Endothelial cell (in vitro differentiated cells): Measurements from ENCODE around the gene IBA57. TPM values are rescaled to one million over a fixed set of nuclear protein-coding genes. Genes with fewer than 3 reads are reported as not detected.
A peak's percentile ranks its signal among the peaks of the same experiment; 100 is the strongest.

ENCODE experiments used
- DNase-seq: peaks from one replicate; pipeline ENCODE4 v3.0.0; 2021; ENCODE audit warnings: low spot score
- H3K27ac Mint-ChIP-seq: one replicate; pipeline ENCODE4 v1.8.0; 2021; ENCODE audit warnings: mixed read lengths, inconsistent platforms; ENCODE audit not compliant: unreplicated experiment
- H3K27me3 Mint-ChIP-seq: one replicate; pipeline ENCODE4 v1.8.0; 2021; ENCODE audit warnings: mild to moderate bottlenecking, moderate library complexity, mixed read lengths, inconsistent platforms; ENCODE audit not compliant: unreplicated experiment
- H3K36me3 Mint-ChIP-seq: one replicate; pipeline ENCODE4 v1.8.0; 2021; ENCODE audit warnings: mild to moderate bottlenecking, low read depth, mixed read lengths, inconsistent platforms; ENCODE audit not compliant: unreplicated experiment
- H3K4me1 Mint-ChIP-seq: one replicate; pipeline ENCODE4 v1.8.0; 2021; ENCODE audit warnings: mild to moderate bottlenecking, mixed read lengths, inconsistent platforms; ENCODE audit not compliant: unreplicated experiment
- H3K4me3 Mint-ChIP-seq: one replicate; pipeline ENCODE4 v1.8.0; 2021; ENCODE audit warnings: mild to moderate bottlenecking, mixed read lengths, inconsistent platforms; ENCODE audit not compliant: unreplicated experiment
- H3K9me3 Mint-ChIP-seq: one replicate; pipeline ENCODE4 v1.8.0; 2021; ENCODE audit warnings: mixed read lengths, inconsistent platforms; ENCODE audit not compliant: unreplicated experiment
- CTCF ChIP-seq: fragments of 200-600 bp; sonication (generic); IDR thresholded peaks from one replicate; pipeline ENCODE4 v1.5.0; 2021; ENCODE audit warnings: antibody characterized with exemption; ENCODE audit not compliant: unreplicated experiment
- total RNA-seq: library from RNA; stranded (reverse); fragmentation: NEBNext Ultra II Directional; extraction: Animal tissue kit (Norgen Biotek cat#: 25700); gene quantifications from one replicate; pipeline ENCODE4 v1.2.1, GENCODE V29; 2021; ENCODE audit not compliant: unreplicated experiment

IBA57 gene
- total RNA-seq, 1 donor from 2014 or later: 11.5 TPM

GRCh38 chr1:228136901-228137300, 28.7 kb upstream of the IBA57 start:
- no peak for TF ChIP-seq CTCF
- no peak for DNase-seq
- H3K9me3 Mint-ChIP-seq: no peaks in the 10 kb centered on the region
- H3K27ac Mint-ChIP-seq: no peak overlapping the region
- H3K27me3 Mint-ChIP-seq: peaks cover 6% of the 10 kb centered on the region
- H3K36me3 Mint-ChIP-seq: no peaks in the 10 kb centered on the region
- H3K4me3 Mint-ChIP-seq: no peak overlapping the region
- peaks cover 9% of the 10 kb centered on the region for H3K4me1 Mint-ChIP-seq

- peak overlapping the region; percentile 94 for H3K4me3 Mint-ChIP-seq
- peaks cover 8% of the 10 kb centered on the region for H3K36me3 Mint-ChIP-seq
- no peaks in the 10 kb centered on the region for H3K9me3 Mint-ChIP-seq
- H3K4me1 Mint-ChIP-seq: peaks cover 25% of the 10 kb centered on the region
- peaks cover 11% of the 10 kb centered on the region for H3K27me3 Mint-ChIP-seq
- TF ChIP-seq CTCF: no peak
- no peak for DNase-seq
- H3K27ac Mint-ChIP-seq: peak overlapping the region; percentile 94
Observed at GRCh38 chr1:228139406-228139930, 26.1 kb upstream of the IBA57 start.

- no peak for TF ChIP-seq CTCF
- H3K4me3 Mint-ChIP-seq: peak within 1 kb of the TSS; percentile 94
- peaks cover 25% of the 10 kb centered on the region for H3K4me1 Mint-ChIP-seq
- DNase-seq: peak; percentile 99
- peak within 1 kb of the TSS; percentile 94 for H3K27ac Mint-ChIP-seq
- peaks cover 11% of the 10 kb centered on the region for H3K27me3 Mint-ChIP-seq
- H3K9me3 Mint-ChIP-seq: no peaks in the 10 kb centered on the region
- peaks cover 8% of the 10 kb centered on the region for H3K36me3 Mint-ChIP-seq
Observed at GRCh38 chr1:228139931-228140723, 25.5 kb upstream of the IBA57 start, which contains the start of gene GUK1. TSS of gene GUK1 (plus strand) at chr1:228140279. CDS start at chr1:228140303, 24 bp downstream.

- Mint-ChIP-seq H3K9me3 (no peaks in the 10 kb centered on the region), H3K4me3 (peak overlapping the region; percentile 94), H3K4me1 (peaks cover 25% of the 10 kb centered on the region), H3K36me3 (peaks cover 8% of the 10 kb centered on the region), H3K27me3 (peaks cover 11% of the 10 kb centered on the region), H3K27ac (peak overlapping the region; percentile 80)
- no peak for TF ChIP-seq CTCF
- DNase-seq: no peak
Observed at GRCh38 chr1:228140724-228141225, 24.8 kb upstream of the IBA57 start.
